Loucy (cell line): Measurements from ENCODE around the gene TNFAIP8.
"Not testable (repeated sequence)": the region's sequence is repeated elsewhere in the genome, so short reads cannot be mapped to it uniquely, and the experiment has no call there.

Source experiments
- CTCF ChIP-seq: fragments of 200-600 bp; sonication (generic); conservative IDR thresholded peaks from 2 replicates; pipeline ENCODE4 v1.5.1; 2014; ENCODE audit warnings: mild to moderate bottlenecking, antibody characterized with exemption, low read length
- EZH2phosphoT487 ChIP-seq: fragments of 200-600 bp; IDR thresholded peaks from 2 replicates; pipeline ENCODE4 v1.6.1; 2018; ENCODE audit warnings: antibody characterized with exemption, mild to moderate bottlenecking, moderate library complexity, borderline replicate concordance

DNA sequence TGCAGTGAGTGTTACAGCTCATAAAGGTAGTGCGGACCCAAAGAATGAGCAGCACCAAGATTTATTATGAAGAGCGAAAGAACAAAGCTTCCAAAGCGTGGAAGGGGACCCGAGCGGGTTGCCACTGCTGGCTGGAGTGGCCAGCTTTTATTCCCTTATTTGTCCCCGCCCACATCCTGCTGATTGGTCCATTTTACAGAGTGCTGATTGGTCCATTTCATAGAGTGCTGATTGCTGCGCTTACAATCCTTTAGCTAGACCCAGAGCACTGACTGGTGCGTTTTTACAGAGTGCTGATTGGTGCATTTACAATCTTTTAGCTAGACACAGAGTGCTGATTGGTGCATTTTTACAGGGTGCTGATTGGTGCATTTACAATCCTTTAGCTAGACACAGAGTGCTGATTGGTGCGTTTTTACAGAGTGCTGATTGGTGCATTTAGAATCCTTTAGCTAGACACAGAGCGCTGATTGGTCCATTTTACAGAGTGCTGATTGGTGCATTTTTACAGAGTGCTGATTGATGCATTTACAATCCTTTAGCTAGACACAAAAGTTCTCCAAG is 76.9 kb downstream of the TNFAIP8 start:
- TF ChIP-seq CTCF, EZH2phosphoT487: not testable (repeated sequence)
